Muscle layer of colon (tissue), 2 donors: ENCODE measurements around the gene SIRT4.
A peak's percentile ranks its signal among the peaks of the same experiment; 100 is the strongest.
"Not testable (repeated sequence)": the region's sequence is repeated elsewhere in the genome, so short reads cannot be mapped to it uniquely, and the experiment has no call there.

Source experiments
- H3K27ac ChIP-seq: one replicate; pipeline ENCODE4 v1.7.0; 2013; ENCODE audit warnings: low read depth, mild to moderate bottlenecking, low read length, moderate library complexity
- H3K27me3 ChIP-seq, 2 donors: one replicate each; pipeline ENCODE4 v1.7.0; 2013; ENCODE audit warnings: low read length in 2 of 2, mild to moderate bottlenecking in 2 of 2; ENCODE audit not compliant: insufficient read depth in 2 of 2, control insufficient read depth in 1 of 2
- H3K36me3 ChIP-seq: one replicate; pipeline ENCODE4 v1.7.0; 2013; ENCODE audit warnings: mild to moderate bottlenecking, low read length; ENCODE audit not compliant: insufficient read depth
- H3K4me1 ChIP-seq: one replicate; pipeline ENCODE4 v1.7.0; 2013; ENCODE audit warnings: mild to moderate bottlenecking, low read length; ENCODE audit not compliant: insufficient read depth
- H3K4me3 ChIP-seq, 2 donors: one replicate each; pipeline ENCODE4 v1.7.0; 2013; ENCODE audit warnings: low read length in 2 of 2, low read depth in 1 of 2, mild to moderate bottlenecking in 1 of 2, moderate library complexity in 1 of 2
- H3K9ac ChIP-seq: one replicate; pipeline ENCODE4 v1.7.0; 2013; ENCODE audit warnings: low read length
- H3K9me3 ChIP-seq: one replicate; pipeline ENCODE4 v1.7.0; 2013; ENCODE audit warnings: mild to moderate bottlenecking, low read length
- donor health status: abdominal sarcoma.
- donor health status: Adenocarcinoma of cecum.

SIRT4 gene, protein sequence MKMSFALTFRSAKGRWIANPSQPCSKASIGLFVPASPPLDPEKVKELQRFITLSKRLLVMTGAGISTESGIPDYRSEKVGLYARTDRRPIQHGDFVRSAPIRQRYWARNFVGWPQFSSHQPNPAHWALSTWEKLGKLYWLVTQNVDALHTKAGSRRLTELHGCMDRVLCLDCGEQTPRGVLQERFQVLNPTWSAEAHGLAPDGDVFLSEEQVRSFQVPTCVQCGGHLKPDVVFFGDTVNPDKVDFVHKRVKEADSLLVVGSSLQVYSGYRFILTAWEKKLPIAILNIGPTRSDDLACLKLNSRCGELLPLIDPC

DNA sequence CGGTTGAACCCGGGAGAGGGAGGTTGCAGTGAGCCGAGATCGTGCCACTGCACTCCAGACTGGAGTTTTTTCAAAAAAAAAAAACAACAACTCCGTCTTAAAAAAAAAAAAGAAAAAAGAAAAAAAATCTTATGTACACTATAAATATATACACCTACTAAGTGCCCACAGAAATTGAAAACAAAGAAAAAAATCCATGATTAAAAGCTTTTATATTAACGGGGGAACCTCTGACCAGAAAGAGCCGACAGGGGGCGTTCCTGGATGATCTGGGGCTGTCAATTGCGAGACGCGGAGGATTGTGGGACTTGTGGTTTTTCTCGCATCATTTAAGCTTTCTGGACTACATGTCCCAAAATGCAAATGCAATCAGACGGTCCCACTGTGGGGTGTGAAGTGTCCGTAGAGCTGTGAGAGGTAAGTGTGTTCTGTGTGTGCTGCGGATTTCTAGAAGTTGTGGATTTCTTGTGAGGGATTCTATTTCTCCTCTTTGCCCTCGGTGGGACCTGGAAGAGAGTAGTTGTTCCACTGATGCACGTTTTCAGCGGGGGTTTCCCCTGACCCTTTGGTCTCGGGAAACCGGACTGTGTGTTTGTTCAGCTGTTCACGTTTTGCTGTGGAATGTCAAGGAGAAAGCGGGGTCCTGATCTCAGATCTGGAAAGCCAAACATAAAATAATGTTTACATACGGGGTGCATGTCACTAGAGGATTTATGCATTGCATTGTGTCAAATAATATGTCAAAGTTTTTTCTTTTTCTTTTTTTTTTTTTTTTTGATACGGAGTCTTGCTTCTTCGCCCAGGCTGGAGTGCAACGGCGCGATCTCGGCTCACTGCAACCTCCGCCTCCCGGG lies at the start of gene SIRT4:
TSS of gene SIRT4 (plus strand) at position 360 of the 854 bp plus-strand sequence. CDS start 1,241 bp downstream, outside the sequence.
- Histone ChIP-seq H3K4me3 (peak within 1 kb of the TSS; percentile 53 to 93), H3K36me3 (peaks cover 6% of the 10 kb centered on the region), H3K9ac (peak within 1 kb of the TSS; percentile 58), H3K27ac (peak within 1 kb of the TSS; percentile 83), H3K27me3 (no peaks in the 10 kb centered on the region), H3K4me1 (no peaks in the 10 kb centered on the region), H3K9me3 (no peaks in the 10 kb centered on the region)

- not testable (repeated sequence) for H3K36me3 ChIP-seq, H3K27ac ChIP-seq, H3K4me3 ChIP-seq, H3K27me3 ChIP-seq, H3K9ac ChIP-seq, H3K9me3 ChIP-seq
- peaks cover 71% of the 10 kb centered on the region for H3K4me1 ChIP-seq
Measured at GRCh38 chr12:120253313-120253712, 48.8 kb upstream of the SIRT4 start.

DNA sequence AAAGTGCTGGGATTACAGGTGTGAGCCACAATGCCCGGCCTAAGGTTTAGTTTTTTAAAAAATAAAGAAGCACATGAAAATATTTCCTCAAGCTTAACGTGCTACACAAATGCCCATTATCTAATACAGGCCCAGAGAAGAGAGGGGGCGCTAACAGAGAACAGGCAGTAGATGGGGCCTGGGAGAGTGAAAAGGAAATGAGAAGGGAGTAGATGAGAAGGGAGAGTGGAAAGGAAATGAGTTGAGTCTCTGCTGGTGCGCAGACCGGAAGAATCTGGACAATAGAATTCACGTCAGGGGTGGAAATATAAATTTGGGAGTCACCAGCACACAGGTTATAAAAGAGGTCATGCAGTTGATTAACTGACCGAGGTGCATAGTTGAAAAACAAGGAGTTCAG lies 47.3 kb upstream of the SIRT4 start:
- H3K27ac ChIP-seq = no peak overlapping the region
- peaks cover 7% of the 10 kb centered on the region for H3K36me3 ChIP-seq
- H3K4me1 ChIP-seq = peaks cover 69% of the 10 kb centered on the region
- H3K9me3 ChIP-seq = no peaks in the 10 kb centered on the region
- H3K4me3 ChIP-seq = no peak overlapping the region
- H3K27me3 ChIP-seq = no peaks in the 10 kb centered on the region
- no peak overlapping the region for H3K9ac ChIP-seq

GRCh38 chr12:120257041-120257821 lies 44.9 kb upstream of the SIRT4 start:
- Histone ChIP-seq H3K27ac (peak overlapping the region; percentile 77), H3K4me1 (peaks cover 68% of the 10 kb centered on the region), H3K9ac (peak overlapping the region; percentile 6), H3K36me3 (peaks cover 7% of the 10 kb centered on the region), H3K9me3 (no peaks in the 10 kb centered on the region), H3K27me3 (no peaks in the 10 kb centered on the region), H3K4me3 (peak overlapping the region in 1 of 2 donors; percentile 45)

DNA sequence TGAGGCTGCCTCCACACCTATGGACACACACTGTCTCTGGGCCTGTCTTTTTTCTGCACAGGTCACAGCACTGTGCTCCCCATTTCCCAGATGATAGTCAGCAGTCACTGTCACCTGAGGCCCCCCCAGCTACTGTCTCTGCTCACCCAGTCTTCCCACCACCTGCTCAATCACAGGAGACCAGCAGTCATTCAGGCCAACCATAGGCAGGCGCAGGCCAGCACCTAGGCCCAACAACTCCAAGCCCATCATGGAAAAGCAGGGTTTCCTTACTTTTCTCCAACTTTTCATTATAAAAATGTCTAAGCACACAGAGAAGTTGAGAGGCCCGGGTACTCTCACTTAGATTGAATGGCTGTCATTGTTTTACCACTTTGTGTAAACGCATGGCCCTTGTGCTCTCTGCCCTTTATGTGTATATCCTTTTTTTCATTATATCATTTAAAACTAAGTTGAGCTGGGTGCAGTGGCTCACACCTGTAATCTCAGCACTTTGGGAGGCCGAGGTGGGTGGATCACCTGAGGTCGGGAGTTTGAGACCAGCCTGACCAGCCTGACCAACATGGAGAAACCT lies 43.7 kb upstream of the SIRT4 start:
- no peak overlapping the region for H3K27ac ChIP-seq
- no peaks in the 10 kb centered on the region for H3K27me3 ChIP-seq
- H3K4me1 ChIP-seq = peaks cover 71% of the 10 kb centered on the region
- no peaks in the 10 kb centered on the region for H3K9me3 ChIP-seq
- no peak overlapping the region for H3K4me3 ChIP-seq
- no peak overlapping the region for H3K9ac ChIP-seq
- H3K36me3 ChIP-seq = peaks cover 7% of the 10 kb centered on the region

GRCh38 chr12:120259418-120260202 lies 42.5 kb upstream of the SIRT4 start:
- peaks cover 81% of the 10 kb centered on the region for H3K4me1 ChIP-seq
- H3K9ac ChIP-seq = no peak overlapping the region
- no peaks in the 10 kb centered on the region for H3K27me3 ChIP-seq
- H3K4me3 ChIP-seq = no peak overlapping the region
- peaks cover 7% of the 10 kb centered on the region for H3K36me3 ChIP-seq
- H3K9me3 ChIP-seq = no peaks in the 10 kb centered on the region
- peak overlapping the region; percentile 52 for H3K27ac ChIP-seq

- Histone ChIP-seq H3K9ac (no peak overlapping the region), H3K4me3 (no peak overlapping the region), H3K27me3 (no peaks in the 10 kb centered on the region), H3K36me3 (no peaks in the 10 kb centered on the region), H3K27ac (peak overlapping the region; percentile 31), H3K9me3 (no peaks in the 10 kb centered on the region), H3K4me1 (peaks cover 77% of the 10 kb centered on the region)
Measured at GRCh38 chr12:120260607-120261006, 41.5 kb upstream of the SIRT4 start.

DNA sequence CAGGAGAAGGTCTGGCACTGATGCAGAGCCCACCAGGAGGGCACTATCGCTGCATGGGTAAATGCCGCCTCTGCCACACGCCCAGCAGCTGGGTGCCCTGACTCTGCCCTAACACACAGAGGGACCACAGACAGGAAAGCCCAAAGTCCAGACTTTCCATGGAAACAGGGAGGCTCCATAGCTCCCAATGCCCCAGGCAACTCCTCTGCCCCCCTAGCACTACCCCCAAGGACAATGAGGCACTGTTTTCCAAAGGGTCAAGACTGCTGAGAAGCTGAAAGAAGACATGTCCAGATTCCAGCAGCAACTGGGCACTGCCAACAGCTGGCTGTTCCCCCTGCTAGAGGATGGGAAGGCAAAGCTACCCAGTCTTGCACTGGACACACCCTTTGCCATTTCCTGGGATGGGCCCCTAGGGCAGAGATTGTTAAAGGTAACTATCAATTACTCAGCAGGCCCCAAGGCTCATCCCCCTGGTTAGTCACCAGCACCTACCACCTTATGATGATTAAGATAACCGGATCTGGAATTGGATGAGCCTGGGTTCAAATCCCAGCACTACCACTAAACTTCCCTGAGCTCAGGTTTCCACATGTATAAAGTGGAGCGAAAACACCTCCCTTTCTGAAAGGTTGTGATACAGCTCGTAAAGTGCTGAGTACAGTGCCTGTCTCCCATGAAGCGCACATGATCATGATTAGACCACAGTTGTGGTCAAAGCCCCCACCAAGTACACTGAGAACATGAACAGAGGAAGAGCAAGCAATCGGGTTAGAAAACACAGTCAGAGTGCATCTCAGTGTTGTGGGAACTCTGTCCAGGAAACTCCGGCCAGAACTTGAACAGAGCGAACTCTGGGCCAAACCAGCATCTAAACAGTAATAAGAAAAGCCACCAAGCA lies 39.9 kb upstream of the SIRT4 start:
- H3K36me3 ChIP-seq = no peaks in the 10 kb centered on the region
- peak overlapping the region; percentile 88 for H3K27ac ChIP-seq
- H3K9me3 ChIP-seq = no peaks in the 10 kb centered on the region
- H3K27me3 ChIP-seq = no peaks in the 10 kb centered on the region
- peaks cover 66% of the 10 kb centered on the region for H3K4me1 ChIP-seq
- peak overlapping the region; percentile 96 for H3K9ac ChIP-seq
- H3K4me3 ChIP-seq = peak overlapping the region; percentile 9 to 90

- H3K27me3 ChIP-seq = no peaks in the 10 kb centered on the region
- peak overlapping the region; percentile 23 to 90 for H3K4me3 ChIP-seq
- H3K4me1 ChIP-seq = peaks cover 57% of the 10 kb centered on the region
- H3K9ac ChIP-seq = peak overlapping the region; percentile 96
- no peaks in the 10 kb centered on the region for H3K9me3 ChIP-seq
- peak overlapping the region; percentile 88 for H3K27ac ChIP-seq
- no peaks in the 10 kb centered on the region for H3K36me3 ChIP-seq
Measured at GRCh38 chr12:120262852-120263747, 39.0 kb upstream of the SIRT4 start.
